ENCODE data around the gene EMX1. TPM values are rescaled to one million over a fixed set of nuclear protein-coding genes. Genes with fewer than 3 reads are reported as not detected.

Gene EMX1
- total RNA-seq, 5 donors from 2014 or later (not counting 1 experiment from before 2014, with no cell fraction given) = not detected

- no peak overlapping the region for H3K4me3 Mint-ChIP-seq
- peaks cover 12 to 23% of the 10 kb centered on the region in 2 donors for H3K27me3 Mint-ChIP-seq
- Histone ChIP-seq H3K4me1 (ENCODE audit: control insufficient read depth in 1 of 2, extremely low read depth in 1 of 2, insufficient read depth in 2 of 2, low read length in 2 of 2) (no peaks in the 10 kb centered on the region), H3K27me3 (replicated peaks in 1 of 2; ENCODE audit: control insufficient read depth in 2 of 2, extremely low read depth in 1 of 2, insufficient read depth in 2 of 2, low read length in 1 of 2) (peaks cover 0 to 37% of the 10 kb centered on the region in 2 experiments), H3K36me3 (ENCODE audit: control insufficient read depth in 2 of 2, extremely low read depth in 1 of 2, insufficient read depth in 1 of 2, low read length in 1 of 2) (no peaks in the 10 kb centered on the region), H3K27ac (ENCODE audit: low read length) (no peak overlapping the region), H3K9me3 (no peaks in the 10 kb centered on the region), H3K4me3 (ENCODE audit: control insufficient read depth in 1 of 2, extremely low read depth in 1 of 2, low read length in 1 of 2) (no peak overlapping the region)
- no peak for DNase-seq
- no peaks in the 10 kb centered on the region for H3K36me3 Mint-ChIP-seq
- no peak overlapping the region for H3K27ac Mint-ChIP-seq
- 89% methylated on average over 15 of the region's 19 CpGs for WGBS (ENCODE audit: insufficient coverage)
- no peak for ATAC-seq (replicated peaks in 1 of 4)
- ChIA-PET CTCF (interaction anchor here in 1 of 2 donors (0.5 kb wide), 1 partner anchor 33 kb away, joined by 5 read pairs; no protein-coding TSS in a partner anchor), POLR2A (no interaction called here)
- no peaks in the 10 kb centered on the region for H3K9me3 Mint-ChIP-seq
- H3K4me1 Mint-ChIP-seq = no peaks in the 10 kb centered on the region
Observed at GRCh38 chr2:72936660-72937355, 19.5 kb downstream of the EMX1 start.

- Histone ChIP-seq H3K4me1 (ENCODE audit: control insufficient read depth in 1 of 2, extremely low read depth in 1 of 2, insufficient read depth in 2 of 2, low read length in 2 of 2) (no peaks in the 10 kb centered on the region), H3K36me3 (ENCODE audit: control insufficient read depth in 2 of 2, extremely low read depth in 1 of 2, insufficient read depth in 1 of 2, low read length in 1 of 2) (no peaks in the 10 kb centered on the region), H3K27ac (ENCODE audit: low read length) (no peak overlapping the region), H3K4me3 (ENCODE audit: control insufficient read depth in 1 of 2, extremely low read depth in 1 of 2, low read length in 1 of 2) (no peak overlapping the region), H3K27me3 (replicated peaks in 1 of 2; ENCODE audit: control insufficient read depth in 2 of 2, extremely low read depth in 1 of 2, insufficient read depth in 2 of 2, low read length in 1 of 2) (peaks cover 0 to 32% of the 10 kb centered on the region in 2 experiments), H3K9me3 (no peaks in the 10 kb centered on the region)
- H3K4me3 Mint-ChIP-seq = no peak overlapping the region
- 90% methylated on average over 7 of the region's 15 CpGs for WGBS (ENCODE audit: insufficient coverage)
- H3K4me1 Mint-ChIP-seq = no peaks in the 10 kb centered on the region
- no peaks in the 10 kb centered on the region for H3K9me3 Mint-ChIP-seq
- CTCF ChIA-PET = interaction anchor here in 1 of 2 donors (0.5 kb wide), 1 partner anchor 32 kb away, joined by 5 read pairs; no protein-coding TSS in a partner anchor
- H3K27ac Mint-ChIP-seq = no peak overlapping the region
- ATAC-seq (replicated peaks in 1 of 4) (no peak), DNase-seq (no peak)
- no peaks in the 10 kb centered on the region for H3K36me3 Mint-ChIP-seq
- POLR2A ChIA-PET = no interaction called here
- H3K27me3 Mint-ChIP-seq = peaks cover 12 to 22% of the 10 kb centered on the region in 2 donors
Observed at GRCh38 chr2:72937356-72937669, 20.0 kb downstream of the EMX1 start.

GRCh38 chr2:72938455-72938854 lies 21.1 kb downstream of the EMX1 start:
- Histone ChIP-seq H3K27me3 (replicated peaks in 1 of 2; ENCODE audit: control insufficient read depth in 2 of 2, extremely low read depth in 1 of 2, insufficient read depth in 2 of 2, low read length in 1 of 2) (peaks cover 0 to 21% of the 10 kb centered on the region in 2 experiments), H3K4me3 (ENCODE audit: control insufficient read depth in 1 of 2, extremely low read depth in 1 of 2, low read length in 1 of 2) (no peak overlapping the region), H3K36me3 (ENCODE audit: control insufficient read depth in 2 of 2, extremely low read depth in 1 of 2, insufficient read depth in 1 of 2, low read length in 1 of 2) (peaks cover 0 to 1% of the 10 kb centered on the region in 2 donors), H3K4me1 (ENCODE audit: control insufficient read depth in 1 of 2, extremely low read depth in 1 of 2, insufficient read depth in 2 of 2, low read length in 2 of 2) (no peaks in the 10 kb centered on the region), H3K9me3 (no peaks in the 10 kb centered on the region), H3K27ac (ENCODE audit: low read length) (no peak overlapping the region)
- H3K27me3 Mint-ChIP-seq = peaks cover 12 to 22% of the 10 kb centered on the region in 2 donors
- ChIA-PET POLR2A (no interaction called here), CTCF (no interaction called here)
- ATAC-seq (replicated peaks in 1 of 4) (no peak), DNase-seq (no peak)
- no peak overlapping the region for H3K4me3 Mint-ChIP-seq
- no peaks in the 10 kb centered on the region for H3K9me3 Mint-ChIP-seq
- 91% methylated on average over 1 of the region's 5 CpGs for WGBS (ENCODE audit: insufficient coverage)
- H3K36me3 Mint-ChIP-seq = no peaks in the 10 kb centered on the region
- no peak overlapping the region for H3K27ac Mint-ChIP-seq
- no peaks in the 10 kb centered on the region for H3K4me1 Mint-ChIP-seq

- 65% methylated on average over 3 of the region's 6 CpGs for WGBS (ENCODE audit: insufficient coverage)
- ATAC-seq (replicated peaks in 1 of 4) (no peak), DNase-seq (no peak)
- ChIA-PET POLR2A (no interaction called here), CTCF (no interaction called here)
- Mint-ChIP-seq H3K27me3 (peaks cover 4 to 11% of the 10 kb centered on the region in 2 donors), H3K9me3 (no peaks in the 10 kb centered on the region), H3K4me1 (no peaks in the 10 kb centered on the region), H3K36me3 (no peaks in the 10 kb centered on the region), H3K4me3 (no peak overlapping the region), H3K27ac (no peak overlapping the region)
- Histone ChIP-seq H3K27ac (ENCODE audit: low read length) (no peak overlapping the region), H3K4me1 (ENCODE audit: control insufficient read depth in 1 of 2, extremely low read depth in 1 of 2, insufficient read depth in 2 of 2, low read length in 2 of 2) (no peaks in the 10 kb centered on the region), H3K4me3 (ENCODE audit: control insufficient read depth in 1 of 2, extremely low read depth in 1 of 2, low read length in 1 of 2) (no peak overlapping the region), H3K27me3 (replicated peaks in 1 of 2; ENCODE audit: control insufficient read depth in 2 of 2, extremely low read depth in 1 of 2, insufficient read depth in 2 of 2, low read length in 1 of 2) (peaks cover 0 to 9% of the 10 kb centered on the region in 2 experiments), H3K36me3 (ENCODE audit: control insufficient read depth in 2 of 2, extremely low read depth in 1 of 2, insufficient read depth in 1 of 2, low read length in 1 of 2) (peaks cover 2 to 5% of the 10 kb centered on the region in 2 donors), H3K9me3 (no peaks in the 10 kb centered on the region)
Observed at GRCh38 chr2:72940361-72940760, 23.0 kb downstream of the EMX1 start.

GRCh38 chr2:72940786-72941185 lies 23.5 kb downstream of the EMX1 start:
- Histone ChIP-seq H3K36me3 (ENCODE audit: control insufficient read depth in 2 of 2, extremely low read depth in 1 of 2, insufficient read depth in 1 of 2, low read length in 1 of 2) (peaks cover 2 to 5% of the 10 kb centered on the region in 2 donors), H3K4me1 (ENCODE audit: control insufficient read depth in 1 of 2, extremely low read depth in 1 of 2, insufficient read depth in 2 of 2, low read length in 2 of 2) (no peaks in the 10 kb centered on the region), H3K27ac (ENCODE audit: low read length) (no peak overlapping the region), H3K27me3 (replicated peaks in 1 of 2; ENCODE audit: control insufficient read depth in 2 of 2, extremely low read depth in 1 of 2, insufficient read depth in 2 of 2, low read length in 1 of 2) (peaks cover 0 to 7% of the 10 kb centered on the region in 2 experiments), H3K4me3 (ENCODE audit: control insufficient read depth in 1 of 2, extremely low read depth in 1 of 2, low read length in 1 of 2) (no peak overlapping the region), H3K9me3 (no peaks in the 10 kb centered on the region)
- Mint-ChIP-seq H3K27me3 (peaks cover 2 to 9% of the 10 kb centered on the region in 2 donors), H3K36me3 (no peaks in the 10 kb centered on the region), H3K4me1 (no peaks in the 10 kb centered on the region), H3K27ac (no peak overlapping the region), H3K9me3 (no peaks in the 10 kb centered on the region), H3K4me3 (no peak overlapping the region)
- CTCF ChIA-PET = no interaction called here
- POLR2A ChIA-PET = no interaction called here
- no peak for ATAC-seq (replicated peaks in 1 of 4)
- no peak for DNase-seq
- 90% methylated on average over 2 of the region's 6 CpGs for WGBS (ENCODE audit: insufficient coverage)

DNA sequence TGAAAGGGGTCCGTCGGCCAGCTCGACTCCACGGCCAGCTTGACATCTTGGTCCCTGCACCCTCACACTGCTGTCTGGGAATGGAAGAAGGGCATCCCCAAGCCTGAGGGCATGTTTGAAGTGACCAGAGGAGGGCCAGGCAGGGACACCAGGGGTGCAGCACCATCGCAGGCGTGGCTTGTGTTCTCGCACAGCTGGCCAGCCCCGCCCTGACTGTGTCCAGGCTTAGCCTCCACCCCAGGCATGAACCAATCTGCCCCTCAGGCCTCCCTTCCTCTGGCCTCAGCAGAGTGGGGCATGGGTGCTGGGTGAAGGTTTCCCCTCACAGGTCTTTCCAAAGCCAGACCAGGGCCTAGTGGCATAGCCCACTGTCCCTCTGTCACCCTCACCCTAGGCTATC lies 25.0 kb downstream of the EMX1 start:
- 92% methylated on average over 6 of the region's 8 CpGs for WGBS (ENCODE audit: insufficient coverage)
- no peak overlapping the region for H3K27ac Mint-ChIP-seq
- H3K4me1 ChIP-seq (ENCODE audit: control insufficient read depth in 1 of 2, extremely low read depth in 1 of 2, insufficient read depth in 2 of 2, low read length in 2 of 2) = no peaks in the 10 kb centered on the region
- H3K36me3 ChIP-seq (ENCODE audit: control insufficient read depth in 2 of 2, extremely low read depth in 1 of 2, insufficient read depth in 1 of 2, low read length in 1 of 2) = peaks cover 2 to 5% of the 10 kb centered on the region in 2 donors
- DNase-seq = no peak
- no peak overlapping the region for H3K4me3 Mint-ChIP-seq
- CTCF ChIA-PET = no interaction called here
- H3K27me3 ChIP-seq (replicated peaks in 1 of 2; ENCODE audit: control insufficient read depth in 2 of 2, extremely low read depth in 1 of 2, insufficient read depth in 2 of 2, low read length in 1 of 2) = no peaks in the 10 kb centered on the region
- H3K27ac ChIP-seq (ENCODE audit: low read length) = no peak overlapping the region
- POLR2A ChIA-PET = no interaction called here
- peaks cover 0 to 5% of the 10 kb centered on the region in 2 donors for H3K27me3 Mint-ChIP-seq
- no peaks in the 10 kb centered on the region for H3K36me3 Mint-ChIP-seq
- no peaks in the 10 kb centered on the region for H3K9me3 ChIP-seq
- no peaks in the 10 kb centered on the region for H3K9me3 Mint-ChIP-seq
- no peaks in the 10 kb centered on the region for H3K4me1 Mint-ChIP-seq
- ATAC-seq (replicated peaks in 1 of 4) = no peak
- H3K4me3 ChIP-seq (ENCODE audit: control insufficient read depth in 1 of 2, extremely low read depth in 1 of 2, low read length in 1 of 2) = no peak overlapping the region
